ENCODE data around the gene ANKRD6. TPM values are rescaled to one million over a fixed set of nuclear protein-coding genes. Genes with fewer than 3 reads are reported as not detected.
A peak's percentile ranks its signal among the peaks of the same experiment; 100 is the strongest.

The ANKRD6 gene
- total RNA-seq, 1 donor from 2014 or later, result 13.5 TPM

DNA sequence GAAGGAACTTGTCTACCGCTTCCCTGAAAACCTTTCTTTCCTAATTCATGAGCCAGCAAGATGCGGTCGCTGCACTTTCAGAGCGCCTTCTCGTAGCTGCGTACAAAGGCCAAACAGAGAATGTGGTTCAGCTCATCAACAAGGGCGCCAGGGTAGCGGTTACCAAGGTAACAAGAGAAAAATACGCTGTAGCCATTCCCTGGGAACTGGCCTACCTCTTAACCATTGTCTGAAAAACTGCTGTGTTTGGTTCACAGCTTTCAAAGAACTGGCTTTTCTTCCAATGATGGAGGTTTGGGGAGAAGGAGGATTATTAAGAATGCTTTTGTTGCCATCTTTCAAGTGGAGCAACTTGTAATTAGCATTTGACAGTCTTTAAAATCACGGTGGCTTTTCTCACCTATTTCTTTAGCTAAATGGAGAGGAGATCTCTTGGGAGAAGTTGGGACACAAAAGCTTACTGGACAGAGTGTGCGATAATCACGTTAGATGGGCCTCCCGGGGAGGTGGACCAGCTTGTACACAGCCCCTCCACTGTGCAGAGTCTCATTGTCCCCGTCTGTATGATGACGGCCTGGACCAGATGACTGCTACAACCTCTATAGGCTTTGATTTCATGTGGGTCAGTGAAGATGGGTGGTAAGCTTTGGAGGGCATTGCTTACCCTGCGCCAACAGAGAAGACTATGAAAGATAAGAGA, 134.1 kb downstream of the ANKRD6 start:
- peaks cover 44% of the 10 kb centered on the region for H3K4me1 Mint-ChIP-seq (ENCODE audit: low read depth, unreplicated experiment)
- H3K9ac ChIP-seq (ENCODE audit: low read length), result no peak overlapping the region
- H3K36me3 ChIP-seq (ENCODE audit: insufficient read depth, low read length), result no peaks in the 10 kb centered on the region
- peaks cover 2% of the 10 kb centered on the region for H3K36me3 Mint-ChIP-seq (ENCODE audit: low read depth, unreplicated experiment)
- H3K27ac Mint-ChIP-seq (ENCODE audit: unreplicated experiment), result no peak overlapping the region
- H3K4me2 ChIP-seq (ENCODE audit: low read length), result no peak overlapping the region
- peaks cover 18% of the 10 kb centered on the region for H3K27me3 ChIP-seq (ENCODE audit: insufficient read depth, low read length)
- no peaks in the 10 kb centered on the region for H3K9me3 Mint-ChIP-seq (ENCODE audit: unreplicated experiment)
- DNase-seq (ENCODE audit: low read depth) (peak; percentile 8), FAIRE-seq (no peak)
- TF ChIP-seq, protein P1, sequence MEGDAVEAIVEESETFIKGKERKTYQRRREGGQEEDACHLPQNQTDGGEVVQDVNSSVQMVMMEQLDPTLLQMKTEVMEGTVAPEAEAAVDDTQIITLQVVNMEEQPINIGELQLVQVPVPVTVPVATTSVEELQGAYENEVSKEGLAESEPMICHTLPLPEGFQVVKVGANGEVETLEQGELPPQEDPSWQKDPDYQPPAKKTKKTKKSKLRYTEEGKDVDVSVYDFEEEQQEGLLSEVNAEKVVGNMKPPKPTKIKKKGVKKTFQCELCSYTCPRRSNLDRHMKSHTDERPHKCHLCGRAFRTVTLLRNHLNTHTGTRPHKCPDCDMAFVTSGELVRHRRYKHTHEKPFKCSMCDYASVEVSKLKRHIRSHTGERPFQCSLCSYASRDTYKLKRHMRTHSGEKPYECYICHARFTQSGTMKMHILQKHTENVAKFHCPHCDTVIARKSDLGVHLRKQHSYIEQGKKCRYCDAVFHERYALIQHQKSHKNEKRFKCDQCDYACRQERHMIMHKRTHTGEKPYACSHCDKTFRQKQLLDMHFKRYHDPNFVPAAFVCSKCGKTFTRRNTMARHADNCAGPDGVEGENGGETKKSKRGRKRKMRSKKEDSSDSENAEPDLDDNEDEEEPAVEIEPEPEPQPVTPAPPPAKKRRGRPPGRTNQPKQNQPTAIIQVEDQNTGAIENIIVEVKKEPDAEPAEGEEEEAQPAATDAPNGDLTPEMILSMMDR (IDR thresholded peaks at IDR 0.05; ENCODE audit: insufficient read depth, low read depth, low read length), result no peak
- TF ChIP-seq EZH2 (IDR thresholded peaks at IDR 0.05; ENCODE audit: insufficient read depth, low read length), result no peak
- no peak overlapping the region for H2AFZ ChIP-seq (ENCODE audit: low read depth, low read length)
- H3K4me3 ChIP-seq (ENCODE audit: insufficient read depth, low read depth, low read length), result no peak overlapping the region
- H4K20me1 ChIP-seq (ENCODE audit: insufficient read depth, low read length), result no peaks in the 10 kb centered on the region
- no peaks in the 10 kb centered on the region for H3K79me2 ChIP-seq (ENCODE audit: insufficient read depth, low read length)
- H3K9me3 ChIP-seq (ENCODE audit: insufficient read depth, low read depth, low read length), result no peaks in the 10 kb centered on the region
- H3K4me1 ChIP-seq (ENCODE audit: insufficient read depth, low read length), result peaks cover 10% of the 10 kb centered on the region
- H3K4me3 Mint-ChIP-seq (ENCODE audit: unreplicated experiment), result no peak overlapping the region
- no peak overlapping the region for H3K27ac ChIP-seq (ENCODE audit: low read depth, low read length)
- no peaks in the 10 kb centered on the region for H3K27me3 Mint-ChIP-seq (ENCODE audit: low read depth, unreplicated experiment)

DNA sequence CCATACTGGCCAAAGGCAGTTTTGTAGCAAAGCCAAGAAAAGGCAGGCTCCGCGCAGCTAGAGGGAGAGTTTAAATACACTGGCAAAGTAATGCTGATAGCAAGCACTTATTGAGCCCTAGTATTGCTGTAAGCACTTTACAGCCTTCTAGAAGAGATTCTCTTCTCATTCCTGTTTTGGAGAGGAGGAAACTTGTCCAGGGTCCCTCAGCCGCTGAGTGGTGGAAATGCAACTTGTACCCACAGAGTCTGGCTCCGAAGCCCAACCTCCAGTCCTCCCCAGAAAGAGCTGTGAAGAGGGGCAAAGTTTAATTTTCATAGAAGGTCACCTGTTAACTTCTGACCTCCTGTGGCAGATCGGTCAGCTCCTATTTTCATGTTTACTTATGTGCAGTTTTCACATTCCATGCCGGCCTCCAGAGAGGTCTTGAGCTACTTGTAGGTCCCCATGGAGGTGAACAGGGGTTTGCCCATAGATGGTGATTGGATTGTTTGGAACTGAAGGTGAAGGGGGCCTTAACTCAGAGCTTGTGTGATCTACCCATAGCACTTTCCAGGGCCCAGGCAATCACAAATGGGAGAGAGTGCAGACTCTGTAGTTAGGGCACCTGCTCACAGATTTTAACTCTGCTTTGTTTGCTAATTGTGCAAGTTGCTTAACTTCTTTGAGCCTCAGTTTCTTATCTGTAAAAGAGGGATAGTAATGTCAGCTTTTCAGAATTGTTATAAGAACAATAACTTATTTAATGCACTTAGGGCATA, 134.9 kb downstream of the ANKRD6 start:
- Histone ChIP-seq H3K9ac (ENCODE audit: low read length) (no peak overlapping the region), H3K4me3 (ENCODE audit: insufficient read depth, low read depth, low read length) (no peak overlapping the region), H3K4me2 (ENCODE audit: low read length) (no peak overlapping the region), H3K27ac (ENCODE audit: low read depth, low read length) (no peak overlapping the region), H4K20me1 (ENCODE audit: insufficient read depth, low read length) (no peaks in the 10 kb centered on the region), H3K9me3 (ENCODE audit: insufficient read depth, low read depth, low read length) (no peaks in the 10 kb centered on the region), H2AFZ (ENCODE audit: low read depth, low read length) (no peak overlapping the region), H3K4me1 (ENCODE audit: insufficient read depth, low read length) (peaks cover 10% of the 10 kb centered on the region), H3K79me2 (ENCODE audit: insufficient read depth, low read length) (no peaks in the 10 kb centered on the region), H3K36me3 (ENCODE audit: insufficient read depth, low read length) (no peaks in the 10 kb centered on the region), H3K27me3 (ENCODE audit: insufficient read depth, low read length) (peaks cover 10% of the 10 kb centered on the region)
- FAIRE-seq, result no peak
- TF ChIP-seq EZH2 (IDR thresholded peaks at IDR 0.05; ENCODE audit: insufficient read depth, low read length), result no peak
- TF ChIP-seq, protein P1 (IDR thresholded peaks at IDR 0.05; ENCODE audit: insufficient read depth, low read depth, low read length), result no peak
- Mint-ChIP-seq H3K27me3 (ENCODE audit: low read depth, unreplicated experiment) (no peaks in the 10 kb centered on the region), H3K9me3 (ENCODE audit: unreplicated experiment) (no peaks in the 10 kb centered on the region), H3K4me1 (ENCODE audit: low read depth, unreplicated experiment) (peaks cover 36% of the 10 kb centered on the region), H3K36me3 (ENCODE audit: low read depth, unreplicated experiment) (peaks cover 6% of the 10 kb centered on the region), H3K4me3 (ENCODE audit: unreplicated experiment) (no peak overlapping the region), H3K27ac (ENCODE audit: unreplicated experiment) (no peak overlapping the region)
- no peak for DNase-seq (ENCODE audit: low read depth)

Data from astrocyte (in vitro differentiated cells and primary cell).